Activated CD4-positive, alpha-beta T cell treated with anti-CD3 and anti-CD28 coated beads, Interleukin-2, Interleukin-6, amounts not matched to agents 100 ng/mL and 50 ng/mL, durations not matched to agents 16 hours and 8 hours (primary cell): Measurements from ENCODE around the gene CCDC85C.

Experiments
- DNase-seq: peaks from one replicate; pipeline ENCODE4 v3.0.0-alpha.2; 2020

The CCDC85C gene

DNA sequence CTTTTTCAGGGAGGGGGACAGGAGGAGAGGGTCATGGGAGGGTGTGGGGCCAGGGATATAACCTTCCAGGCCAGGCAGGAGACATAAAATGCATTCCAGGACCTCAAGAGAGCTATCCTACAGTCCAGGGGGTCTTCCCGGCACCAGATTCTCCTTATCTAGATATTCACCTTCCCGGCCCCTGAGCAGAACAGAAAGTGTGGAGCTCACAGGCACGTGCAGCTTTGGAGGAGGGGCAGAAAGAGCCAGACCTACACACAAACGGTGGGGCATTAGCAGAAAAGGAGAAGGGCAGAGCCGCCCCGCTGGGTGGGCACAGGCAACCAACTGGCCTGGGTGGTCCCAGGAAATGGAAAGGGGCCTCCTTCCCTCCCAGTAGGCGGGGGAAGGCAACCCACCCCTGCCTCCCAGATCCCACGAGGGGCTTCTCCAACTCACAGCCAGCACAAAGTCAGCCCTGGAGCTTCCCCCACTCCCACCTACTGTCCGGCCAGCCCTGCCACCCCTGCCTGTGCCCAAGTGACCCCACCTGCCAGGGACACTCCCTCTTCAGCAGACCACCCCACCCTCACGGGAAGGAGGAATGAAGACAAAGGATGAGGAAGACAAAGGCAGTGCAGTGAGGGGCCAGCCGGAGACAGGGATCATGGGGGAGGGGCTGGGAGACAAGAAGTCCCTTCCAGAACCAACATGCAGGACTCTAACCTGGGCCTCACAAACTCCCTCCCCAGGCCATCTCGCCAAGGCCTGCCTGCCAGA is 33.3 kb downstream of the CCDC85C start:
- DNase-seq = no peak

DNA sequence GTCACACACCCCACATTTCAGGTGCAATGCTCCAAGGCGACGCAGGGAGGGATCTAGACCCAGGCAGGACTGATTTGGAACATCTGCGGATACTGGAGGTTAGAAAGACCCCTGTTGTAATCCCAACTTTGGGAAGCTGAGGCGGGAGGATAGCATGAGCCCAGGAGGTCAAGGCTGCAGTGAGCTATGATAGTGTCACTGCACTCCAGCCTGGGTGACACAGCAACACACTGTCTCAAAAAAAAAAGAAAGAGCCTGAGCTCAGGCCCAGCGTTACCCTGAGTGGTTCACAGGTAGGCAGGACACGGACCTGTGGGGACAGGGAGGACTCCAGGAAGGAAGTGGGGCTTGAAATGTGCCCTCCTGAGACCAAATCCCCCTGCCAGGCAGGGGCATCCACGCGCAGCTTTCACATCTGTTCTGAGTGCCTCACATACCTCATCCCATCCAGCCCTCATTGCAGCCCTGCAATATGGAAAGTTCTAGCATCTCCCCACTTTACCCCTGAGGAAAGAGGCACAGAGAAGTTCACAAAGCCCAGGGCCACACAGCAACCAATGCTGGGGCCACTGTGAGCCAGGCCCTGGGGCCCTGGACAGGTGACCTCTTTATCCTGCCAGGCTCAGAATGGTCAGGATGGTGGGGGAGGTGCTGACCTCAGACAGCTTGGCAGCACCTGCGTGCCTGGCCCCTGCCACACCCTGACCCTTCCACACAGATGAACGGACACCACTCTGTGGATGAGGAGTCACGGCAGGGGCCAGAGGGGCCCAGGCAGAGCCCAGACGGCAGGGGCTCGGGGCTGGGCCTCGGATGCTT is 34.1 kb downstream of the CCDC85C start:
- DNase-seq = no peak

DNA sequence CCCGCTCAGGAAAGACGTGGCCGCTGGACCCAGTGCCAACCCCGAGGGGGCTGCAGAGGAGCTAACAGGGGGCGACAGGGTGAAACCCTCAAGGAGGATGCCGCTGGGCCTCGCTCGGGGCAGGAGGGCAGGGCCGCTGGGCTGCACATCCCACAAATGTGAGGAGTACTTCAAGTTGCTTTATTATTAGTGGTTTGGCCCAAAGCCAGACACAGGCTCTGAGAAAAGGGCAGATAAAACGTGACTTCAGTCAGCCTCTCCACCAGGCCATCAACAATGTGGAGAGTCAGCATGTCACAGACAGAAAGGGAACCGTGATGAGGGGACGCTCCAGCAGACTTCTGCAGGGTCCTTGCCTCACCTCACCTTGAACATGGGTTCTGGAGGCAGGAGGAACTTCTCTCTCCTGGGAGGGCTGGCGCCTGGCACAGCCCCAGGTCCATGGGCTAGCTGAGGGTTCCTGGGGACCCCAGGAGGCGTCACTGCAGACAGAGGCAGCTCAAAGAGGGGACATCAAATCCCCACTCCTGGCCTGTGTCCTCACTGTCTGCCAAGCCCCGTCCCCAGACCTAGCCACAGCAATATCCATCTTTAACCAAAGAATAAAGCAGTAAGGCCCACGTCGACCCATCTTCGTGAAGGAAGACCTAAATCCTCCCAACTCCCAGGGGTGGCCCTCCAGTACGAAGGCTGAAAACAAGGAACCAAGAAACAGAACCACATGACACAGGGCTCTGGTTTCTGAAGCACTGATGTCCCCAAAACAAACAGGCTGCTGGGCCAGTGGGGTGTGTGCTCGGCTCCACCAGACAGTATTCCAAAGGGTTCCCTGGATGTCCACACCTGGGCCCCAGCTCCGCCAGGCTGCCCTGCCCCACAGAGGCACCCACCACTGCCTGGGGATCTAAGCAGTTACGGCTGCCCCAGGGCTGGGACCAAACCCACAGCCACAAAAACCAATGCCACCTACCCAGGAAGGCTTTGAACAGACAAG is 35.1 kb downstream of the CCDC85C start:
- DNase-seq = no peak

DNA sequence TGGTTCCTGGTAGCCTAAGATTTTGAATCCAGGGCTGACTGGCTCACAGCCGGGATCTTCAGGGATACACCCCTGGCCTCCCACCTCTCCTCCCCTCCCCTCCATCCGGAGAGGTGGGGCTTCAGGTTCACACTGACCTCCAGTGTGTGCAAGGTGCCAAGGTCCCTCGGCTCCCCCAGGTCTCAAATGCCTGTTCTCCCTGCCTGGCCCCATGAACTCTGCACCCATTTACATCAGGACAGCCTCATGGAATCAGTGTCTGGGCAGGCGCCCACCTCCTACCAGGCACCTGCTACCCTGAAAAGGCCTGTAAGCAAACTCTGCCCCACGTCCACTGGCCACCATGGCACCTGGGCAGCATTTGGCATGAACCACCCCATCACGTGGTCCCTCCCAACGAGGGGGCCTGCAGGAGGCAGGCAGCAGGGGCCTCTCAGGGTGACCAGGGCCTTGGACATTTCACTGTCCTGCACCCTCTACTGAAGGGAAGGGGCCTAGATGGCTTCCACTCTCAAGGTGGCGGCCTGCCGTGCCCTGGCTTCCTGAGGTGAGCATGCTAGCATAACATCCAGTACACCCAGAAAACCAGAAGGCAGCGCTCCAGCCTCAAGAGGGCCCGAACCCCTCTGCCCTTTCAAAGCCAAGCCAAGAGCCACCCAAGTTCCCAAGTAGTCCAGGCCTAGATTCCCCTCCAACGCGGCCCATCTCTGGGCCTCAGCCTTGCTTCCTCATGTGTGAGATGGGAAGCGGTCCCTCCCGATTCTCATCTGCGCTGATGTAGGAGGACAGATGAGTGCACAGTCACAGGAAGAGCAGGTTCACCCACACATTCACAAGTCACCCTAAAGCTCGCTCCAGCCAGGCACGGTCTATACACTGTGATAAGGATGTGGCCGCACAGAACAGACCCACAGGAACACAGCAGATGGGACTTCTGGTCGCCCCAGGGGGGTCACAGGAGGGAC is 37.3 kb downstream of the CCDC85C start:
- no peak for DNase-seq

DNA sequence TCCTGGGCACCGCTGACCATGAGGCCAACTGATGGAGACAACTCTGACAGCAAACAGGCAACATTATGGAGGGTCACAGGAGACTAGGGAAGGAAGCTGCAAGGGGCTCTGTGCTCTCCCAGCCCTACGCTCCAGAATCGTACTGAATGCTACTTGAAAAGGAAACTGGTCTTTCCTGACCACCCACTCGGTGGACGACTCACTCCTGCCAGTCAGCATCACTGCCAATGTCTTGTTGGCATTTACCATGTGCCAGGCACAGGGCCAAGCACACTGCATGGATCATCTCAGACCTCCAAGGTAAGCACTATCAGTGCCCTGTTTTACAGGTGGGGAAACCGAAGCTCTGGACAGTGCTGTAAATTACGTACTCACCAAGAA is 38.0 kb downstream of the CCDC85C start:
- no peak for DNase-seq

DNA sequence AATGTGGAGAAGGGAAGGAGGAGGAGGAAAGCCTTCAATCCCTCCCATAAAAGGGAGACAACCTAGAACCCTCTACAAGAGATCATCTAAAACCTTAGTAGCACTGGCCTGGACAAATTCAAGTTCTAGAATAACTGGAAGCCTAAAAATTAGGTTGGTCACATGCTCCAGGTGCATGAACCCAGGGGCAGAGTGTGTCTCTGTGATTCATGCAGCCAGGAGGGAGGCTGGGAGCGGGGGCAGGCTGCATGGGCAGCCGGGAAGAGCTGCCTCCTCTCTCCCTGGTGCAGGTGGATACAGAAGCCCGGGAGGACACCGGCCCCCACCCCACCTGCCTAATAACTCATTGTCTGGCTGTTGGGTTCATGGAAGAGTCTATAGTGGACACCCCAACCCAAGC is 38.6 kb downstream of the CCDC85C start:
- DNase-seq = no peak

DNA sequence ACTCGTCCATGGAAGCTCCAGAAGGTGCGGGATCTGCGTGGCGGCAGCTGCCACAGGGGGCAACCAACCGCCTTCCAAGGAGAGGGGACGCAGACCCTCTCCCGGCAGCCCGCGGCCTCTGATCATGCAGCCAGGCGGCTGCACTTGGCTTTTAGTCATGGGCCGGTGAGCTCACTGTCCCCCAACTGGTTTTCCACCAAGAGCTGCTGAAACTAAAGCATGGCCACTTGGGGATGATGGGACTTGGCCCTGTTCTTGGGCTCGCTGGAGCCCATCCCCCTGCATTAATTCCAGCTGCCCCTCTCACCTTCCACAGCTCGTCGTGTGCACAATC is 39.1 kb downstream of the CCDC85C start:
- DNase-seq = no peak

DNA sequence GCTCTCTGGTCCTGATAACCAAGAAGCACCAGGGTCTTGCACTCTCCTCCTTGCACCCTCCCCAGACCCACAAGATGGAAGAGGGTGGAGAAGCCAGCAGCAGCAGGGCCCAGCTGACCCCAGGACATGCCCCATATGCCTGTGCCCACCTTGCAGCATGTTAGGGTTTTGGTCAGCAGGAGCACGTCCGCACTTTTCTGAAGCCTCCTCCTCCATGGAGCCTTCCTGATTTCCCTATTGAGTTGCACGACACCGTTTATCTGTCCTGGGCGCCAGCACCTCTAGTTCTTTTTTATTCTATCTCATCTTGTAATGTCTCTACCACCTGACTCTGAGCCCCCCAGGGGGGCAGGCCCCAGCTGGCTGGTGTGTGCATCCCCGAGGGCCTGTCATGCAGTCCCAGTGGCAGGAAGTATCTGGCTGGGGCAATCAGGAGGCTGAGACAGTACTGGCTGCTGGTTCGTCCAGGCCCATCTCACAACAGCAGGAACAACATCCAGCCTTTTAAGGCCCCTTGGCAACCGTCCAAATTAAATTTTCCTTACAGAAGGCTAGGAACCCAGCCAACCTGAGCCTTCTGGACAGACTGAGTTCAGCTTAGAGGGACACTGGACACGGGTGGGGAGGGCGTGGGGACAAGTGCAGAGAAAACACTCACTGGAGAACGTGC is 39.6 kb downstream of the CCDC85C start:
- no peak for DNase-seq

DNA sequence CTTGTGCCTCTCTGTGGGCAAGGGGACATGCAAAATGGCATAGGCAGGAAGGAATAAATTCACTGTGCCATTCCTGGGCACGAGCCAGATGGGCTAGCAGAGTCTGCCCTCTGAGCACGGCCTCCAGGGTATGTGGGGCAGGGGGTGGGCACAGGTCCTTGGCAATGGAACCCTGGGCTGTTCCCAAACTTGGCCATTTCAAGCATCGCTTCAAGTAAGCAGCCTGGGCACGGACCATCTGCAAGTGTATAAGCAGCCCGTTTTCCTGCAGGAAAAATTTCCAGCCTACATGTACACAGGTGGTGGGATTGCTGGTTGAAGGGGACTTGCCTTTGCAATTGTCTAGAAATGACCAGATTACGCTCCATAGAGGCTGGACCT is 40.3 kb downstream of the CCDC85C start:
- DNase-seq = no peak

DNA sequence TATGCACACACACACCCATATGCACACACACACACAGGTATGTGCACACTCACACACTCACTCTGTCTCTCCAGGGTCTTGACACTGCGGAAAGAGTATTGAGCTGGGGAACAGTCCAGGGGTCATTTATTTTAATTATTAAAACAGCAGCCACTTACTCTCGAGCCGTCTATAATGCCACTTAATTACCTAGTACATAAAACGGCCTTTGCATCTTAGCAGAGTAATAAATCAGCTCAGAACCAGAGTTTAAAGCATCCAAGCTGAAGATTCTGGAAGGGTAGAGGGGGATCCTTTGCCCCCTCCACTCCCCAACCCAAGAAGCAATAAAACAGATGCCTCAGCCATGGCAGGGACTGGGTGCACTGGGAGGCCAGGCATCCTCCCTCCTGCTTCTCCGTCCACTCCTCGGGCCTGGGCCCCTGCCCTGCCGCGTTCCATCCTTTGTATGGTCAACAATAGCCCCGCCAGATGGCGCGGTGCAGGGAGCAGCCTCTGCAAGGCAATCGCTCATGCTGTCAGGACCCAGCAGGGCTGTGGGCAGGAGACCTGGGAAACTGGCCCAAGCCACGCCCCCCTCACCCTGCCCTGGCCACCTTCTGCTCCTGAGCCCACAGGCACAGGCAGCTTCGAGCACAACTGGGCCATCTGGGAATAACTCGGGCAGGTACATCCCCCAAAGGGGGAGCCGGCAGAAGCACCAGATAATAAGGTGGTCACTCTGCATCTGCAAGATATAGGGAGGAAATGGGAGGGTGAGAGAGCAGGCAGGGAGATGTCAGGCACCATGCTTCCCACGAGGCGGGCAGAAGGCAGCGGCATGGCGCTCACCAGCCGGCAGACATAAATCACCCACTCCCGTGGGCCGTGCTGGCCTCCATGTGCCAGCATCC is 40.9 kb downstream of the CCDC85C start:
- DNase-seq = no peak

DNA sequence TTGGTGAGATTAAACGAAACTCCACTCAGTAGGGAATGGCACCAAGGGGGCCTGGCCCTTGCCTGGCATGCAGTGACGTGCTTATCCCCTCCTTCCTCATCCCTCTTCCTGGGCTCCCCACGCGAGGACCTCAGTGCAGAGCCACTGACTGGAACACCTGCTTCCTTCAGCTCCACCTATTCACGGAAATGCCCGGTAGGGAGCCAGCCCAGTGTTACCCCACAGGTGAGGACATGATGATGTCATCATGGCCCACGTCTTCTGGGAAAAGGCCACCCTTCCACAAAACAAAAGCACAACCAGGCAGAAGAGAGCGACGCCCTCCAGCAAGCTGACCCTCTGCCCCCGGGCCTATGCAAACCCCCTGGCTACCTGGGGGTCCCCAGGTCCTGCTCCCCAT is 42.1 kb downstream of the CCDC85C start:
- no peak for DNase-seq

DNA sequence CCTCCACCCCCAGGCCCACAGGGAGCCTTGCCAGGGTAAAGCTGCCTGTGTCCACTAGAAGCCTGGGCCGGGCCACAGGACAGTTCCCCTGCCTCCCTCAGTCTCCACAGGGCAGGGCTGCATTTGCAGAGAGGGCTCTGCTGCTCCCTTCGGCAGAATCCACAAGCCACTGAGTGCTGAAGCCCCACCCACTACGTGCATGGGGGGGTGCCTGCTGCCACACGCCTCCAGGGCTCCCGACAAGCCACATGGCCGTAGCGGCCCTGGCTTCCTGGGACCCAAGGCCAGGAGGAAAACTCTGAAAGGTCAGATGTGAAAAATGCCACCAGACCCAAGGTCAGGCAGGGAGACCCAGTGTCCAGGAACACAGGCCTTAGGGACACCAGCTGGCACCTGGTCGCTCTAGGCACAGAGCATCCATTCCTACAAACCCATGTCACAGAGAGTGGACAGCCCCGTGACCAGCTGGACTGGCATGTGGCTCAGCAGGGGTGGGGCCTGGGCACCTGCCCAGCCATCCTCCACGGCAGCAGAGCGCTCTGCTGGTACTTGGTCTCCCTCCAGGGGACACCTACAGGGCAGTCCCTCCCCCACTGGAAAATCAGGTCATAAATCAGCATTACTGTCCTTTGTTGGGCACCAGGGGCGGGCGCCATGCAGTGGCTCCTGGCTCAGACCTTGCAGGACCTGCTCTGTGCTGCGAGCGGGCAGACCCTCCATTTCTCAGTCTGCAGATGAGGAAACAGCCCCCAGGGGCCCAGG is 42.9 kb downstream of the CCDC85C start:
- DNase-seq = no peak

DNA sequence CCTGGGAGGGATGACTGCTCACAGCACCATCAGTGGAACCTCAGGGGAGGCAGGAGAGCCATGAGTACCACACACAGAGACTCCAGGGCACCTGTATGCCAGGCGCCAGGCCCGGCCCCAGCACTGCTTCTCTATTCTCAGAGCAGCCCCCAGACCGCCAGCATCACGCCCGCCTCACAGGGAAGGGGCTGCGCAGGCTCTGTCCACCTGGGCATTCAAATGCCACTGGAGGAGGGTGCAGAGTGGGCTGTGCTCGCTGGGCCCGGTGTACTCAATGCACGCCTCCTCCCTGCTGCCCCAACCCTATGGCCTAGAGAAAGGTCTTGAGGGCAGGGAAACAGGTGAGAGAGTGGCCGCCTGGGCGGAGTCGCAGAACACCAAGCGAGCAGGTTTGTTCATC is 43.6 kb downstream of the CCDC85C start:
- no peak for DNase-seq

DNA sequence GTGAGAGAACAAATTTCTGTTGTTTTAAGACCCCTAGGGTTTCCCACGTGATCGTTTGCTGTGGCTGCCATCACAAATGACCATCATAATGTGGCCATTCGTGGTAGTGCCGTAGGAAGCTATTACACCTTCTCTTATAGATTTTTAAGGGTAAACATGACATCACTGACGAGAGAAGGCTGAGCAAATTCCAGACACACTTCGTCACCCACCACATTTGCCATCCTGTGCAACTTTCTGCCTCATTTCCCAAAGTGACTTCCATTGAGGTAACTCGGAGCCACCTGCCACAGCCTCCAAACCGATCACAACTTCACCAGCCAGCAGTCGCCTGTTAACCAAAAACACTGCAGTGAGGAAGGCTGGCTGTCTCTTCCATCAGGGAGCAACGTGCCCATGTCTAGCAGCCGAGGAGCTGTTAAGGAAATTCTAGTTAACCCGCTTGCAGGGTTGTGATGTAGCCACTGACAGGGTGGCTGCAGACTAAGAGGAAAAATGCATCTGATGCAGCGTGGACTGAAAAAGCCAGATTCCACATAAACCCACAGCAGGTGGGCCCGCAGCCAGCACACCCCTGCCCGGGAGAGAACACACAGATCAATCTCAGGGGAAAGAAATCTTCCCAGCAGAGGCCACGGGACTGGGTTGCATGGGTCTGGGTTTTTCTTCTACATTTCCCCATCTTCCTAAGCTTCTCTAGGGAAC is 44.6 kb downstream of the CCDC85C start:
- no peak for DNase-seq

DNA sequence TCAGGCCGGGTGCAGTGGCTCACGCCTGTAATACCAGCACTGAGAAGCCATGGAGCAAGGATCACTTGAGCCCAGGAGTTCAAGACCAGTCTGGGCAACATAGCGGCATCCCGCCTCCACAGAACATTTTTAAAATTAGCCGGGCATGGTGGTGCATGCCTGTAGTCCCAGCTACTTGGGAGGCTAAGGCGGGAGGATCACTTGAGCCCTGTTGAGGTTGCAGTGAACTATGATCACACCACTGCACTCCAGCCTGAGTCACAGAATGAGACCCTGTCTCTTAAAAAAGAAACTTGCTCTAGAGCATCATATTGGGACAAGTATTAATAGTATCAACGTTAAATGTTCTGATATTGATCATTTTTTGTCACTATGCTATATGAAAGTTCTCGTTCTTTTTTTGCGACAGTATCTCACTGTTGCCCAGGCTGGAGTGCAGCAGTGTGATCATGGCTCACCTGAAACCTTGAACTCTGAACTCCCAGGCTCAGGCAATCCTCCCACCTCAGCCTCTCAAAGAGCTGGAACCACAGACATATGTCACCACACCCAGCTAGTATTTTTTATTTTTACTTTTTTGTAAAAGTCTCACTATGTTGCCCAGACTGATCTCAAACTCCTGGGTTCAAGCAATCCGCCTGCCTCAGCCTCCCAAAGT is 47.7 kb downstream of the CCDC85C start:
- no peak for DNase-seq

DNA sequence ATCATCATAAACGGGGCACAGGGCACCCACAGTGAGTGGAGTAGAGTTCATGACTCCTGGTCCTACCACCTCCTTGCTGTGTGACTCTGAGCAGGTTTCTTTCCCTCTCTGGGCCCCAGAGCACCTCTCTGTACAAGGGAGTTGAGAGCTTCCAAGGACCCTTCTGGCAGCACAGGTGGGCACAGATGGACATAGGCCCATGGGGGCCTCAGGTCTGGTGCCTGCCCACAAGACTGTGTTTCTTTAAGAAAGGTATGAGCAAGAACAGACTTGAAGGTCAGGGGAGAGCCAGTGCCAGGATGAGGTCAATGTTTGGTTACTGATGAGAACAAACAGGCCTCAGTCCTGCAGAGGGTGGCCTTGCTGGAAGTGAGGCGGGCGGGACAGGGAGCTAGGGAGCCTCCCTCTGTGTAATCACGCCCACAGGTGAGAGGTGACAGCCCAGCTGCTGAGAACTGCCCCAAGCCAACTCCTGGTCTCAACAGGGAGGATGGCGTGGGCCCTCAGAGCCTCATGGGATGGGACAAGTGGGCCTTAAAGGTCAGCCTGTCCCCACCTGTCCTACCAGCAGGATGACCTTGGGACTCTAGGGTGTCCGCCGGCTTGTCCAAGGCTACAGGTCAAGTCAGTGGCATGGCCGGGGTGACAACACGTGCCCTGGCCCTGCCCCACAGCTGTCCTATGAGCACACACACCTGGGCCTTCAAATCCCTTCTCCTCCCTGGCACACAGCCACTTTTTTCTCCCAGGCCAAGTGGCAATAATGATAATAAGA is 49.1 kb downstream of the CCDC85C start:
- no peak for DNase-seq

DNA sequence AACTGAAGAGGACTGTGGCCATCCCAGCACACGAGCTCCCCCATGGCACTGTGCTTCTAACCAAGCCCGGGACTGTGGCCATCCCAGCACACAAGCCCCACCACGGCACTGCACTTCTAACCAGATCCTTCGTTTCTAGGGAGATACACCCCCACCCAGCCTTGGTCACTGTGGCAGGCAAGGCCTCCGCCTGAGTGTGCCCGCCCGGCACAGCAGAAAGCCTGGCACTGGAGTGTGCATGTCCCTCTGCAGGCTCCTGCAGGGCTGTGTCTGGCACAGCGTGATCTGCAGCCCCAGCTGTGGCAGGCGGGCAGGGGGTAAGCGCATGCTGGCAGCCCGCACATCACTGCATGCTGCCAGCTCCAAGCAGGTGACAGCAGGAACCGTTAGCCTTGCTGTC is 49.8 kb downstream of the CCDC85C start:
- no peak for DNase-seq
